GM20431 (cell line): Measurements from ENCODE around the gene SLC22A5.
"Not testable (repeated sequence)": the region's sequence is repeated elsewhere in the genome, so short reads cannot be mapped to it uniquely, and the experiment has no call there.

Experiments
- in situ Hi-C: fragments of 300-500 bp; cut with MseI, MboI; formaldehyde crosslinking; loops from one replicate; pipeline ENCODE4 v1.15.0; 2020; ENCODE audit warnings: low sequenced_read_pairs; ENCODE audit not compliant: unreplicated experiment

SLC22A5 gene

DNA sequence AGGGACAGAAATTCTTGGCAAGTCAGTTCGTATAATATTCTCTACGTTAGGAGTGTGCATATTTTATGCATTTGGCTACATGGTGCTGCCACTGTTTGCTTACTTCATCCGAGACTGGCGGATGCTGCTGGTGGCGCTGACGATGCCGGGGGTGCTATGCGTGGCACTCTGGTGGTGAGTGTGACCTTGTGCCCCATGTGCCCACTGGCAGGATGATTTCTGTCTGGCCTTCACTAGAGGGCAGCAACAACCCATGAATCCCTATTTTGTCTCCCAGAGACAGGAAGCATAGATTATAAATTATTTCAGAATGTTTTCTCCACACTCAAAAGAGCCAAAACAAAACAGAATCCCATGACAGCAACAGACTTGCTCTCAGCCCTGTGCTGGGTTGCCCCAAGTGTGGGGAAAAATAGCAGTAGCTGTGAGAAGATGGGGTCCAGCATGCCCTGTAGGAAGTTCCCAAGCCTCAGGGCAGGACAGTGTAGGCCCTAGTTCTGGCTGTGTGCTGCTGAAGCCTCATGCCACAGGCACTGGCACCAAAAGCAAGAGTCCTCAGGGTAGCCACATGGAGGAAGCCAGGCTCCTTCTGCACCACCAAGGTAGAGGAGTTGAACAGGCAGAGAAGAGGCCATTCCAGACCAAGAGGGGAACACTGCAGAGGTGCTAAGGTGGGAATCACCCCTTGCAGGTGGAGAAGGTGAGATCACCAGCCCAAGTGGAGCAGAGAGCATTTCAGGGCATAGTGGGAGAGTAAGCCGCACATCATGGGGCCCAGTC is 16.0 kb downstream of the SLC22A5 start:
- in situ Hi-C loops, result loop anchor here (10.0 to 25.0 kb wide), 2 partner anchors 119 to 452 kb away; partner anchors contain the start of gene SHROOM1

- in situ Hi-C loops, result loop anchor here (10.0 to 25.0 kb wide), 2 partner anchors 118 to 451 kb away; partner anchors contain the start of gene SHROOM1
These were observed 17.3 kb downstream of the SLC22A5 start for GRCh38 chr5:132386644-132387286.

DNA sequence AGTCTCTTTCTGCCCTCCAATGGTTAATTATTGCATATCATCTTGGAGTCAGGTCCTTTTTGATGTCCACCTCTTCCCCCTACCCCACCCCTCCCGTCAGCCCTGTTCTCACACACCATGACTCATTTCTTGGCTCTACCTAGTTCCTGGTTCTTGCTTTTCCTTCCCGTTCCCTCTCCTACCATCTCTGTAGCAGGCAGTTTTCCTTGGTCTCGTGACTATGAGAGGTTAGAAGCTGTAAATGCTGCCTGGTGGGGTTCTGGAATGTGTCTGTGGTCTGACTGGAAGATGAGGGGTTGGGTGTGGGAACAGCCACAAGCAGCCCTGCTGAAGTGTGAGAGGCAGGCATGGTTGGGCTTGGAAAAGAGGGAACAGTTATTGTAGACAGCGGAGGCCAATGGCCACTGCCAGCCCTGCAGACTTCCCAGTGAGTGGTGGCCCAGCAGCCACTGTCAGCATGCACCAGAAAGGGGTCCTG is 18.2 kb downstream of the SLC22A5 start:
- in situ Hi-C loops, result loop anchor here (10.0 to 25.0 kb wide), 2 partner anchors 117 to 450 kb away; partner anchors contain the start of gene SHROOM1

DNA sequence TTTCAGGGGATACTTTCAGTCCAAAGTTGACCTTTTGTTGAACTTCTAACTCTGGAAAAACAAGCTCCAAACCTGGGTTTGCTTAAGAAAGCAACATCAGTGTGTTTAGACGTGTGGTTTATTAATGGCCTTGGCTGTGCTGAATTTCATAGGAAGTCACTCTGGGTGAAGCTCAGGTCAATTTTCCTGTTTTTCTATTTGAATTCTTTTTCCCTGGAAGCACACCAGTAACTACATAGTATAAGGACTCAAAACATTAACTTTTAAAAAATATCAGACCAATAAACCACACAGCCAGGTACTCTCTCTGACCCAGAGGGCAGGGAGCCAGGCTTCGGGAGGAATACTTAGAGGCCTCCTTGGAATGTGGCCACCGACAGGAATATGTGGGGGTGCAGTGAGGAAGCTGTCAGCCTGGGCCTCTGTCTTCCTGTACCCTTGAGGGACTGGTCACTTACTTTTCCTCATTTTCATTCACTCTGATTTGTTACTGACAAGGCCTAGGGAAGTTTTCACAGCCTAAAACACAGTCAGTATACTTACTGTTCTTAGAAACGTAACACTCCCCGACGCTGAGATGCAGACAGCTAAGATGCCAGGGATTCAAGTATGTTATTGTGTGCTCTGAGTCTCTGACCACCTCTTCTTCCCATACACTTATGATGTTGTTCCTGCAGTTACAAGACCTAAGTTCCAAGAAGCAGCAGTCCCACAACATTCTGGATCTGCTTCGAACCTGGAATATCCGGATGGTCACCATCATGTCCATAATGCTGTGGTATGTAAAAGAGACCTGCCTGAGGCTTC is 18.9 kb downstream of the SLC22A5 start:
- in situ Hi-C loops, result loop anchor here (10.0 to 25.0 kb wide), 2 partner anchors 116 to 449 kb away; partner anchors contain the start of gene SHROOM1

GRCh38 chr5:132389051-132389331 is 19.5 kb downstream of the SLC22A5 start:
- in situ Hi-C loops, result loop anchor here (10.0 to 25.0 kb wide), 2 partner anchors 116 to 448 kb away; partner anchors contain the start of gene SHROOM1

GRCh38 chr5:132389585-132390286 is 20.2 kb downstream of the SLC22A5 start:
- in situ Hi-C loops, result loop anchor here (10.0 to 25.0 kb wide), 2 partner anchors 115 to 448 kb away; partner anchors contain the start of gene SHROOM1

- in situ Hi-C loops, result loop anchor here (25.0 kb wide), 1 partner anchor 446 kb away; the partner anchor contains the start of gene SHROOM1
These were observed 21.7 kb downstream of the SLC22A5 start for GRCh38 chr5:132391247-132391646.

GRCh38 chr5:132391870-132392269 is 22.4 kb downstream of the SLC22A5 start:
- in situ Hi-C loops, result loop anchor here (25.0 kb wide), 1 partner anchor 445 kb away; the partner anchor contains the start of gene SHROOM1

GRCh38 chr5:132392411-132392810 is 22.9 kb downstream of the SLC22A5 start:
- in situ Hi-C loops, result loop anchor here (25.0 kb wide), 1 partner anchor 445 kb away; the partner anchor contains the start of gene SHROOM1

DNA sequence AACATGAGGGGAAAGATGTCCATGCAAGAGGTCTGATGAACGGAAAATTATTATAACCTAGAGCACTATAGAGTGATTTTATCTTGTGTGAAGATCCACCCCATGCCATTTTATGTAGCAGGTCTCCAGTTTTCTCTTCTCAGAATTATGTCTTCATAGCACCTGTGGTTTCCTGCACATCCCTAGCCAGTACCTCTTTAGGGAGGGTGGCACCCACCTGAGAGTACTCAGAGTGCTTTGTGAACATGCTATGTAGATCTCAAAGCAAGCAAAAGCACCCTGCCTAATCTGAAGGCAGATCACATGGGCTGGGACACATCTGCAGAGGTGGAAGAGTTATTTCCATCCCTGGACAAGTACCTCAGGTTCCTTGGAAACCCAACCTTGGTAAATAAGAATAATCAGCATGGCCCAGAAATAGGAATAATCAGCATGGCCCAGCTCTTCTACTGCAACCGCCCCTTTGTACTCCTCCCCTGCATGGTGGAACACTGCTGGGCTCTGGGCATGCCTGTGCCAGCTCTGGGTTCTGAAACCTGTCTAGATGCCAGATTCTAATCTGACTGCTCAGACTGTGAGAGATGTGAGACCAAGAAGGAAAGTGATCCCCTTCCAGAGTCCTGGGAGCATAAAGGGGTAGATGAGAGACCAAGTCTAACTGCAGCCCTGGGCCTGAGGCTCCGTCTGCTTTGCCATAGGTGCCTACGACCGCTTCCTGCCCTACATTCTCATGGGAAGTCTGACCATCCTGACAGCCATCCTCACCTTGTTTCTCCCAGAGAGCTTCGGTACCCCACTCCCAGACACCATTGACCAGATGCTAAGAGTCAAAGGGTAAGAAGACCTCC is 23.7 kb downstream of the SLC22A5 start:
- in situ Hi-C loops, result loop anchor here (25.0 kb wide), 1 partner anchor 444 kb away; the partner anchor contains the start of gene SHROOM1

- in situ Hi-C loops, result loop anchor here (25.0 kb wide), 1 partner anchor 443 kb away; the partner anchor contains the start of gene SHROOM1
These were observed 25.3 kb downstream of the SLC22A5 start for GRCh38 chr5:132394667-132395259.

- in situ Hi-C loops, result loop anchor here (25.0 kb wide), 1 partner anchor 441 kb away; the partner anchor contains the start of gene SHROOM1
These were observed 27.1 kb downstream of the SLC22A5 start for GRCh38 chr5:132396589-132397031.

- in situ Hi-C loops, result loop anchor here (25.0 kb wide), 1 partner anchor 440 kb away; the partner anchor contains the start of gene SHROOM1
These were observed 27.7 kb downstream of the SLC22A5 start for GRCh38 chr5:132397224-132397623.

- in situ Hi-C loops, result loop anchor here (25.0 kb wide), 1 partner anchor 439 kb away; the partner anchor contains the start of gene SHROOM1
These were observed 28.6 kb downstream of the SLC22A5 start for GRCh38 chr5:132397936-132398675.

GRCh38 chr5:132404041-132404440 is 34.5 kb downstream of the SLC22A5 start:
- in situ Hi-C loops, result not testable (repeated sequence)

GRCh38 chr5:132405646-132406045 is 36.1 kb downstream of the SLC22A5 start:
- in situ Hi-C loops, result no loop called here
